ENCODE data around the gene GASK1B. TPM values are rescaled to one million over a fixed set of nuclear protein-coding genes. Genes with fewer than 3 reads are reported as not detected.

Gene GASK1B
- total RNA-seq, 2 experiments from 2014 or later, result not detected

GRCh38 chr4:158169506-158169905 lies 3.3 kb downstream of the GASK1B start:
- Mint-ChIP-seq H3K27ac (no peak overlapping the region), H3K4me3 (no peak overlapping the region), H3K4me1 (peaks cover 5% of the 10 kb centered on the region), H3K27me3 (peaks cover 51% of the 10 kb centered on the region), H3K36me3 (no peaks in the 10 kb centered on the region), H3K9me3 (no peaks in the 10 kb centered on the region)
- no peak for DNase-seq

- no peak overlapping the region for H3K4me3 Mint-ChIP-seq
- H3K36me3 Mint-ChIP-seq, result no peaks in the 10 kb centered on the region
- no peaks in the 10 kb centered on the region for H3K9me3 Mint-ChIP-seq
- peaks cover 5% of the 10 kb centered on the region for H3K4me1 Mint-ChIP-seq
- H3K27me3 Mint-ChIP-seq, result peaks cover 51% of the 10 kb centered on the region
- no peak overlapping the region for H3K27ac Mint-ChIP-seq
- no peak for DNase-seq
Measured at GRCh38 chr4:158168606-158169005, 4.2 kb downstream of the GASK1B start.

- Mint-ChIP-seq H3K27me3 (peaks cover 39% of the 10 kb centered on the region), H3K4me3 (no peak overlapping the region), H3K27ac (no peak overlapping the region), H3K9me3 (no peaks in the 10 kb centered on the region), H3K36me3 (no peaks in the 10 kb centered on the region), H3K4me1 (peaks cover 3% of the 10 kb centered on the region)
- DNase-seq, result no peak
Measured at GRCh38 chr4:158166701-158167100, 6.1 kb downstream of the GASK1B start.

- no peak overlapping the region for H3K27ac Mint-ChIP-seq
- H3K4me3 Mint-ChIP-seq, result no peak overlapping the region
- no peaks in the 10 kb centered on the region for H3K36me3 Mint-ChIP-seq
- DNase-seq, result no peak
- no peaks in the 10 kb centered on the region for H3K9me3 Mint-ChIP-seq
- peaks cover 22% of the 10 kb centered on the region for H3K27me3 Mint-ChIP-seq
- no peaks in the 10 kb centered on the region for H3K4me1 Mint-ChIP-seq
Measured at GRCh38 chr4:158164768-158165213, 8.0 kb downstream of the GASK1B start.

- DNase-seq, result no peak
- peaks cover 17% of the 10 kb centered on the region for H3K27me3 Mint-ChIP-seq
- H3K36me3 Mint-ChIP-seq, result no peaks in the 10 kb centered on the region
- H3K27ac Mint-ChIP-seq, result no peak overlapping the region
- H3K4me1 Mint-ChIP-seq, result no peaks in the 10 kb centered on the region
- H3K9me3 Mint-ChIP-seq, result no peaks in the 10 kb centered on the region
- no peak overlapping the region for H3K4me3 Mint-ChIP-seq
Measured at GRCh38 chr4:158163941-158164767, 8.7 kb downstream of the GASK1B start.

GRCh38 chr4:158162631-158163030 lies 10.2 kb downstream of the GASK1B start:
- no peak for DNase-seq
- no peaks in the 10 kb centered on the region for H3K9me3 Mint-ChIP-seq
- no peaks in the 10 kb centered on the region for H3K36me3 Mint-ChIP-seq
- no peaks in the 10 kb centered on the region for H3K4me1 Mint-ChIP-seq
- peaks cover 5% of the 10 kb centered on the region for H3K27me3 Mint-ChIP-seq
- H3K4me3 Mint-ChIP-seq, result no peak overlapping the region
- no peak overlapping the region for H3K27ac Mint-ChIP-seq

GRCh38 chr4:158161551-158162354 lies 11.1 kb downstream of the GASK1B start:
- no peaks in the 10 kb centered on the region for H3K4me1 Mint-ChIP-seq
- no peak overlapping the region for H3K27ac Mint-ChIP-seq
- no peaks in the 10 kb centered on the region for H3K9me3 Mint-ChIP-seq
- DNase-seq, result no peak
- peaks cover 4% of the 10 kb centered on the region for H3K27me3 Mint-ChIP-seq
- no peaks in the 10 kb centered on the region for H3K36me3 Mint-ChIP-seq
- H3K4me3 Mint-ChIP-seq, result no peak overlapping the region

GRCh38 chr4:158159718-158160094 lies 13.1 kb downstream of the GASK1B start:
- H3K27ac Mint-ChIP-seq, result no peak overlapping the region
- H3K36me3 Mint-ChIP-seq, result no peaks in the 10 kb centered on the region
- no peaks in the 10 kb centered on the region for H3K9me3 Mint-ChIP-seq
- no peaks in the 10 kb centered on the region for H3K27me3 Mint-ChIP-seq
- H3K4me3 Mint-ChIP-seq, result no peak overlapping the region
- DNase-seq, result no peak
- no peaks in the 10 kb centered on the region for H3K4me1 Mint-ChIP-seq

- no peaks in the 10 kb centered on the region for H3K4me1 Mint-ChIP-seq
- no peaks in the 10 kb centered on the region for H3K27me3 Mint-ChIP-seq
- H3K36me3 Mint-ChIP-seq, result no peaks in the 10 kb centered on the region
- no peak for DNase-seq
- H3K4me3 Mint-ChIP-seq, result no peak overlapping the region
- no peaks in the 10 kb centered on the region for H3K9me3 Mint-ChIP-seq
- H3K27ac Mint-ChIP-seq, result no peak overlapping the region
Measured at GRCh38 chr4:158159054-158159717, 13.6 kb downstream of the GASK1B start.

GRCh38 chr4:158157412-158157811 lies 15.4 kb downstream of the GASK1B start:
- Mint-ChIP-seq H3K27ac (no peak overlapping the region), H3K27me3 (no peaks in the 10 kb centered on the region), H3K4me3 (no peak overlapping the region), H3K4me1 (no peaks in the 10 kb centered on the region), H3K36me3 (no peaks in the 10 kb centered on the region), H3K9me3 (no peaks in the 10 kb centered on the region)
- DNase-seq, result no peak

GRCh38 chr4:158155656-158156356 lies 17.0 kb downstream of the GASK1B start:
- H3K4me3 Mint-ChIP-seq, result no peak overlapping the region
- no peaks in the 10 kb centered on the region for H3K27me3 Mint-ChIP-seq
- no peaks in the 10 kb centered on the region for H3K36me3 Mint-ChIP-seq
- H3K4me1 Mint-ChIP-seq, result no peaks in the 10 kb centered on the region
- no peak overlapping the region for H3K27ac Mint-ChIP-seq
- no peaks in the 10 kb centered on the region for H3K9me3 Mint-ChIP-seq
- no peak for DNase-seq

GRCh38 chr4:158147151-158147550 lies 25.7 kb downstream of the GASK1B start:
- DNase-seq, result no peak
- Mint-ChIP-seq H3K27me3 (no peaks in the 10 kb centered on the region), H3K27ac (no peak overlapping the region), H3K4me3 (no peak overlapping the region), H3K9me3 (no peaks in the 10 kb centered on the region), H3K4me1 (no peaks in the 10 kb centered on the region), H3K36me3 (no peaks in the 10 kb centered on the region)

GRCh38 chr4:158146736-158147135 lies 26.1 kb downstream of the GASK1B start:
- no peaks in the 10 kb centered on the region for H3K4me1 Mint-ChIP-seq
- no peaks in the 10 kb centered on the region for H3K9me3 Mint-ChIP-seq
- DNase-seq, result no peak
- H3K36me3 Mint-ChIP-seq, result no peaks in the 10 kb centered on the region
- H3K27ac Mint-ChIP-seq, result no peak overlapping the region
- H3K4me3 Mint-ChIP-seq, result no peak overlapping the region
- no peaks in the 10 kb centered on the region for H3K27me3 Mint-ChIP-seq

- Mint-ChIP-seq H3K36me3 (no peaks in the 10 kb centered on the region), H3K27me3 (no peaks in the 10 kb centered on the region), H3K4me3 (no peak overlapping the region), H3K27ac (no peak overlapping the region), H3K9me3 (peaks cover 1% of the 10 kb centered on the region), H3K4me1 (no peaks in the 10 kb centered on the region)
- DNase-seq, result no peak
Measured at GRCh38 chr4:158139086-158139485, 33.7 kb downstream of the GASK1B start.

GRCh38 chr4:158134222-158134621 lies 38.6 kb downstream of the GASK1B start:
- DNase-seq, result no peak
- H3K36me3 Mint-ChIP-seq, result no peaks in the 10 kb centered on the region
- no peaks in the 10 kb centered on the region for H3K27me3 Mint-ChIP-seq
- H3K27ac Mint-ChIP-seq, result no peak overlapping the region
- H3K9me3 Mint-ChIP-seq, result no peaks in the 10 kb centered on the region
- no peaks in the 10 kb centered on the region for H3K4me1 Mint-ChIP-seq
- H3K4me3 Mint-ChIP-seq, result no peak overlapping the region
